Activated CD8-positive, alpha-beta T cell treated with anti-CD3 and anti-CD28 coated beads for 36 hours (primary cell): ENCODE data around the gene NUP188. TPM values are rescaled to one million over a fixed set of nuclear protein-coding genes. Genes with fewer than 3 reads are reported as not detected.

ENCODE experiments used
- ATAC-seq: fragments of 200-7000 bp; cut with Tn5 transposase; one replicate; pipeline ENCODE4 v1.10.0; 2021; ENCODE audit warnings: mild to moderate bottlenecking, moderate library complexity
- CTCF ChIA-PET: fragments of 350-600 bp; sonication (Branson Sonifier 250); formaldehyde crosslinking; loops from one replicate; lab custom pipeline; 2021; ENCODE audit warnings: antibody characterized with exemption; lab: Charles Lee
- POLR2A ChIA-PET: fragments of 350-600 bp; sonication (Branson Sonifier 250); formaldehyde crosslinking; loops from one replicate; lab custom pipeline; 2021; ENCODE audit warnings: antibody characterized with exemption; lab: Charles Lee
- DNase-seq: peaks from one replicate; pipeline ENCODE4 v3.0.0-alpha.2; 2020
- H3K27ac Mint-ChIP-seq: one replicate; pipeline ENCODE4 v1.8.0; 2021; ENCODE audit warnings: mild to moderate bottlenecking, mixed read lengths
- H3K27me3 Mint-ChIP-seq: one replicate; pipeline ENCODE4 v1.8.0; 2021; ENCODE audit warnings: mixed read lengths
- H3K36me3 Mint-ChIP-seq: one replicate; pipeline ENCODE4 v1.8.0; 2021; ENCODE audit warnings: low read depth, mixed read lengths
- H3K4me1 Mint-ChIP-seq: one replicate; pipeline ENCODE4 v1.8.0; 2021; ENCODE audit warnings: low read depth, mixed read lengths
- H3K4me3 Mint-ChIP-seq: one replicate; pipeline ENCODE4 v1.8.0; 2021; ENCODE audit warnings: mild to moderate bottlenecking, moderate library complexity, mixed read lengths
- H3K9me3 Mint-ChIP-seq: one replicate; pipeline ENCODE4 v1.8.0; 2021; ENCODE audit warnings: mixed read lengths
- CTCF ChIP-seq: fragments of 200-600 bp; IDR thresholded peaks from one replicate; pipeline ENCODE4 v1.8.0; 2022; ENCODE audit warnings: antibody characterized with exemption, mild to moderate bottlenecking
- intact Hi-C: fragments of 100-400 bp; cut with micrococcal nuclease; formaldehyde crosslinking; loops from one replicate; pipeline ENCODE4 v1.10.0; 2022
- total RNA-seq, 2 experiments: library from RNA; stranded (reverse); gene quantifications; one replicate each; pipeline ENCODE4 v1.2.3, GENCODE V29; 2021

Gene NUP188
- total RNA-seq, 2 experiments from 2014 or later, result 96.2 to 110 TPM

GRCh38 chr9:128917151-128917849 lies 30.2 kb upstream of the NUP188 start:
- peaks cover 32% of the 10 kb centered on the region for H3K4me1 Mint-ChIP-seq
- H3K9me3 Mint-ChIP-seq, result no peaks in the 10 kb centered on the region
- no peak overlapping the region for H3K4me3 Mint-ChIP-seq
- no peaks in the 10 kb centered on the region for H3K27me3 Mint-ChIP-seq
- CTCF ChIA-PET, result interaction anchor here (2.8 to 3.6 kb wide), 2 partner anchors 11 kb away, joined by 13 to 19 read pairs; no protein-coding TSS in a partner anchor
- no peak for TF ChIP-seq CTCF
- H3K36me3 Mint-ChIP-seq, result peaks cover 18% of the 10 kb centered on the region
- POLR2A ChIA-PET, result no interaction called here
- intact Hi-C loops, result no loop called here
- ATAC-seq (no peak), DNase-seq (no peak)
- H3K27ac Mint-ChIP-seq, result peak overlapping the region; percentile 42

GRCh38 chr9:128918921-128919320 lies 28.6 kb upstream of the NUP188 start:
- Mint-ChIP-seq H3K36me3 (peaks cover 9% of the 10 kb centered on the region), H3K4me1 (peaks cover 18% of the 10 kb centered on the region), H3K9me3 (no peaks in the 10 kb centered on the region), H3K4me3 (no peak overlapping the region), H3K27me3 (no peaks in the 10 kb centered on the region), H3K27ac (peak overlapping the region; percentile 12)
- ChIA-PET POLR2A (interaction anchor here (0.8 kb wide), 1 partner anchor 13 kb away, joined by 3 read pairs; no protein-coding TSS in a partner anchor), CTCF (interaction anchor here (0.6 to 2.8 kb wide), 4 partner anchors 8 to 11 kb away, joined by 3 to 13 read pairs (median 3); no protein-coding TSS in a partner anchor)
- intact Hi-C loops, result no loop called here
- DNase-seq (no peak), ATAC-seq (no peak)
- TF ChIP-seq CTCF, result no peak

- Mint-ChIP-seq H3K9me3 (no peaks in the 10 kb centered on the region), H3K4me3 (no peak overlapping the region), H3K4me1 (peaks cover 13% of the 10 kb centered on the region), H3K27me3 (no peaks in the 10 kb centered on the region), H3K36me3 (peaks cover 9% of the 10 kb centered on the region), H3K27ac (peak overlapping the region; percentile 12)
- TF ChIP-seq CTCF, result no peak
- POLR2A ChIA-PET, result interaction anchor here (0.8 kb wide), 1 partner anchor 14 kb away, joined by 3 read pairs; no protein-coding TSS in a partner anchor
- CTCF ChIA-PET, result interaction anchor here (0.9 to 2.8 kb wide), 3 partner anchors 8 to 100 kb away, joined by 3 to 13 read pairs (median 3); no protein-coding TSS in a partner anchor
- intact Hi-C loops, result no loop called here
- no peak for DNase-seq
- no peak for ATAC-seq
These were observed 28.0 kb upstream of the NUP188 start for GRCh38 chr9:128919402-128920089.

GRCh38 chr9:128920381-128921058 lies 27.0 kb upstream of the NUP188 start, which contains the start of gene PHYHD1:
PHYHD1 (plus strand) TSS chr9:128920982; CDS start chr9:128922324, 1,342 bp downstream.
- POLR2A ChIA-PET, result interaction anchor here (1.4 kb wide), 1 partner anchor 19 kb away, joined by 3 read pairs; no protein-coding TSS in a partner anchor
- intact Hi-C loops, result no loop called here
- CTCF ChIA-PET, result interaction anchor here (0.9 to 2.8 kb wide), 2 partner anchors 8 to 101 kb away, joined by 3 to 13 read pairs; no protein-coding TSS in a partner anchor

More at GRCh38 chr9:128920381-128921058, 27.0 kb upstream of the NUP188 start, which contains the start of gene PHYHD1:
- H3K27me3 Mint-ChIP-seq, result no peaks in the 10 kb centered on the region
- DNase-seq (no peak), ATAC-seq (no peak)
- no peaks in the 10 kb centered on the region for H3K9me3 Mint-ChIP-seq
- no peak for TF ChIP-seq CTCF
- peaks cover 10% of the 10 kb centered on the region for H3K4me1 Mint-ChIP-seq
- peaks cover 9% of the 10 kb centered on the region for H3K36me3 Mint-ChIP-seq
- H3K27ac Mint-ChIP-seq, result no peak within 1 kb of the TSS
- H3K4me3 Mint-ChIP-seq, result no peak within 1 kb of the TSS
